Fibroblast of the aortic adventitia (primary cell): ENCODE results near the gene KNDC1. TPM values are rescaled to one million over a fixed set of nuclear protein-coding genes. Genes with fewer than 3 reads are reported as not detected.

ENCODE experiments used
- DNase-seq: peaks from one replicate; pipeline ENCODE4 v3.0.0-alpha.2; 2010; ENCODE audit warnings: low read depth
- H3K4me3 ChIP-seq: 2 replicates; pipeline ENCODE4 v1.5.1; 2011; ENCODE audit warnings: low read depth, mild to moderate bottlenecking, control low read depth, low read length, moderate library complexity
- CTCF ChIP-seq: IDR thresholded peaks from 2 replicates; pipeline ENCODE4 v1.5.1; 2011; ENCODE audit warnings: mild to moderate bottlenecking, low read length, control low read depth, inconsistent platforms; ENCODE audit not compliant: insufficient read depth
- total RNA-seq: library from RNA; depleted of rRNA; stranded (reverse); fragments of >200 nt; gene quantifications from 2 replicates; pipeline ENCODE4 v1.2.3, GENCODE V29; 2012; ENCODE audit warnings: low replicate concordance

Gene KNDC1
- total RNA-seq, 1 donor, result under 0.01 TPM

GRCh38 chr10:133130602-133131001 lies 29.4 kb upstream of the KNDC1 start:
- DNase-seq, result no peak
- no peak overlapping the region for H3K4me3 ChIP-seq
- TF ChIP-seq CTCF, result no peak

GRCh38 chr10:133131053-133131452 lies 29.0 kb upstream of the KNDC1 start:
- TF ChIP-seq CTCF, result no peak
- DNase-seq, result no peak
- H3K4me3 ChIP-seq, result no peak overlapping the region

GRCh38 chr10:133131734-133132472 lies 28.1 kb upstream of the KNDC1 start:
- no peak for TF ChIP-seq CTCF
- DNase-seq, result no peak

GRCh38 chr10:133132473-133133291 lies 27.3 kb upstream of the KNDC1 start:
- no peak overlapping the region for H3K4me3 ChIP-seq
- no peak for DNase-seq
- no peak for TF ChIP-seq CTCF

More at GRCh38 chr10:133131734-133132472, 28.1 kb upstream of the KNDC1 start:
- no peak overlapping the region for H3K4me3 ChIP-seq

GRCh38 chr10:133133471-133134231 lies 26.4 kb upstream of the KNDC1 start:
- no peak for DNase-seq
- H3K4me3 ChIP-seq, result no peak overlapping the region
- no peak for TF ChIP-seq CTCF

- no peak for TF ChIP-seq CTCF
- DNase-seq, result no peak
Observed at GRCh38 chr10:133134411-133135115, 25.5 kb upstream of the KNDC1 start.

More at GRCh38 chr10:133134411-133135115, 25.5 kb upstream of the KNDC1 start:
- no peak overlapping the region for H3K4me3 ChIP-seq
